ENCODE data around the gene IER5.

Gene IER5

GRCh38 chr1:181135815-181136737 lies 47.6 kb downstream of the IER5 start:
- DNase-seq, result no peak

DNA sequence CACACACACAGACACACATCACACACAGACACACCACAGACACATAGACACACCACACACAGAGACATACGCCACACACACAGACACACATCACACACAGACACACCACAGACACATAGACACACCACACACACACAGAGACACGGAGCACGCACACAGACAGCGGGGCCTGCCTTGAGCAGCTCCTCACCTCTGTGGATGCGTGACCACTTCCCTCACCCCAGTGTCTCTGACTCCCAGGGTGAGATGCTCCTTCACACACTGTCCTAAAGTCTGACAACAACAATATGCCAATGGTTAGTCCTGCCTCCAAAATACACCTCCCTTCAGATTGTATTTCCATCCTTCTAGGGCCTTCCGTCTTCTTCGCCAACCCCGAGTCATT lies 48.2 kb downstream of the IER5 start:
- DNase-seq, result no peak

- DNase-seq, result no peak
Measured at GRCh38 chr1:181137217-181137743, 48.8 kb downstream of the IER5 start.

- DNase-seq, result peak in 1 of 2 experiments; percentile 19
Measured at GRCh38 chr1:181139631-181140061, 51.1 kb downstream of the IER5 start.

DNA sequence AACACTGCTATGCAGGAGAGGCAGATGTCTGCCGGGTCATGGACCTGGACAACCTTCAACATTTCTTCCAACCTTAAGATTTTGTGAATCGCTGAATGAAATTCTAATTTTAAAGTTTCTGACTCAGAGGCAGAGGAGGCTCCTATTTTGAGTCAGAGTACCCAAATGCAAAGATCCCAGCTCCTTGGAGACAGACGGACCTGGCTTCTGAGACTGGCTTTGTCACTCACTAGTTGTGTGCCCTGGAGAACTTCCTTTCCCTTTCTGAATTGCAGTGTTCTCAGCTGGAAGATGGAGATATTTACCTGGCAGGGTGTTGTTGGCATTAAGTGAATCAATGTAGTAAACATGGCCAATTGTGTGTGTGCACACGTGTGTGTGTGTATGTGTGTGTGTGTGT lies 51.9 kb downstream of the IER5 start:
- no peak for DNase-seq

- DNase-seq, result no peak
Measured at GRCh38 chr1:181140891-181141290, 52.4 kb downstream of the IER5 start.

DNA sequence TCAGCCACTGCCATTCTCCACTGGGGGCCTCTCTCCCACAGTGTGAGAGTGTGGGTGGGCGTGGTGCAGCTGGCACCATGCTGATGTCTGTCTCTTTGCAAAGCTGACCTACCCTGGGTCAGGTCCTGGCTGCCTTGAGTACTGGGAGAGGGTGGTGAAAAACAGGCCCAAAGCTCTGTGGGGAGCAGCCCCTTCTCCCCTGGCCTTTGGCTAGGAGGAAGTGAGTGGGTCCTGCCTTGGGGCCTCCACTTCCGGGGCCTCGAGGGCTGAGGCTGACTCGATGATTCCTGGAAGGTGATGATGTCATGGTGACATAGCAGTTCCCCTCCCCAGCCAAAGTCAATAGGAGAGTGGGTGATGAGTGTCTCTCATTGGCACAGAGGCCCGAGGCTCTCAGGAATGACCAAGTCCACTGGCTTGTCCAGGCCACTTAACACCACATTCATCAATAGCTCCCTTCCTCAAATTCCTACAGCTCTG lies 53.0 kb downstream of the IER5 start:
- no peak for DNase-seq

Measured in SW 1271 (cell line).